ENCODE results near the gene IRAK1.

Gene IRAK1

DNA sequence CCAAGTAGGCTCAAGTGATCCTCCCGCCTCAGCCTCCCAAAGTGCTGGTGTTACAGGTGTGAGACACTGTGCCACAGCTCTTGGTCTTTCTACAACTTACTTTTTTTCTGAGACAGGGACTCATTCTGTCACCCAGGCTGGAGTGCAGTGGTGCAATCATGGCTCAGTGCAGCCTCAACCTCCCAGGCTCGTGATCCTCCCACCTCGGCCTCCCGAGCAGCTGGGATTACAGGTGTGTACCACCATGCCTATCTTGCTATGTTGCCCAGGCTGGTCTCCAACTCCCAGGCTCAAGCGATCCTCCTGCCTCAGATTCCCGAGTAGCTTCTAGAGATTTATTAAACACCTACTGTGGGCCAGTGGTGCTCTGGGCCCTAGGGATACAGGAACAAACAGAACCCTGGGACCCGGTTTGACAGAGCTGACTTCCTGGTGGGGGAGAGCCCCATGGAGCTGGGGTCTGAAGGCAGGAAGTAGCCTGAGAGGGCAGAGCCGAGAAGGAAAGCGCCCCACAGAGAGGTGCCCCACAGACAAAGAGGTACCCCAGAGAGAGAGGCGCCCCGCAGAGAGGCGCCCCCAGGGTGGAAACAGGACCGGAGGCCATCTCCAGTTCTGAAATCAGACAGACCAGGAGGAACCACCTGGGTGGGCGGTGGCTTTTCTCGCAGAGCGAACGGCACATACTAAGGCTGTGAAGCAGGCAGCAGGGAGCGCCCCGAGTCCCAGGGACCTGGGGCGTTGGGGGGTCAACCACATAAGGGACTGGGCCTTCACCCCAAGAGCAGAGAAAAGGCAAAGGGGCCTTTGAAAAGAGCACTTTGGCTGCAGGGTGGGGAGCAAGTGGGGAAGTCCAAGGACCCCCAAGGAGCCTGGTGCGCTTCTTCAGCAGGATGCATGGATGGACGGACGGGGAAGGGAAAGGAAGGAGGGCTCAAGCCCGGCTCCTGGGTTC lies 5.0 kb downstream of the IRAK1 start:
- no peak for ATAC-seq
- no peak for TF ChIP-seq ISL1 (CRISPR knock-in tag; IDR thresholded peaks at IDR 0.05)
- no peak for TF ChIP-seq TCF4 (CRISPR knock-in tag; IDR thresholded peaks at IDR 0.05; ENCODE audit: borderline replicate concordance)
- no peak for TF ChIP-seq PATZ1 (CRISPR knock-in tag; IDR thresholded peaks at IDR 0.05; ENCODE audit: borderline replicate concordance)
- no peak for TF ChIP-seq SNAI2 (CRISPR knock-in tag; IDR thresholded peaks at IDR 0.05)
- TF ChIP-seq ZFP3 (CRISPR knock-in tag; IDR thresholded peaks at IDR 0.05): no peak
- TF ChIP-seq BACH2 (CRISPR knock-in tag; IDR thresholded peaks at IDR 0.05; ENCODE audit: borderline replicate concordance): no peak
- TF ChIP-seq GLIS3 (CRISPR knock-in tag; IDR thresholded peaks at IDR 0.05): no peak
- TF ChIP-seq RARB (CRISPR knock-in tag; IDR thresholded peaks at IDR 0.05): no peak
- TF ChIP-seq ZC3H10 (CRISPR knock-in tag; IDR thresholded peaks at IDR 0.05): no peak
- TF ChIP-seq TSHZ2 (CRISPR knock-in tag; IDR thresholded peaks at IDR 0.05): no peak
- TF ChIP-seq, protein P1, sequence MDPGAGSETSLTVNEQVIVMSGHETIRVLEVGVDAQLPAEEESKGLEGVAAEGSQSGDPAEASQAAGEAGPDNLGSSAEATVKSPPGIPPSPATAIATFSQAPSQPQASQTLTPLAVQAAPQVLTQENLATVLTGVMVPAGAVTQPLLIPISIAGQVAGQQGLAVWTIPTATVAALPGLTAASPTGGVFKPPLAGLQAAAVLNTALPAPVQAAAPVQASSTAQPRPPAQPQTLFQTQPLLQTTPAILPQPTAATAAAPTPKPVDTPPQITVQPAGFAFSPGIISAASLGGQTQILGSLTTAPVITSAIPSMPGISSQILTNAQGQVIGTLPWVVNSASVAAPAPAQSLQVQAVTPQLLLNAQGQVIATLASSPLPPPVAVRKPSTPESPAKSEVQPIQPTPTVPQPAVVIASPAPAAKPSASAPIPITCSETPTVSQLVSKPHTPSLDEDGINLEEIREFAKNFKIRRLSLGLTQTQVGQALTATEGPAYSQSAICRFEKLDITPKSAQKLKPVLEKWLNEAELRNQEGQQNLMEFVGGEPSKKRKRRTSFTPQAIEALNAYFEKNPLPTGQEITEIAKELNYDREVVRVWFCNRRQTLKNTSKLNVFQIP (CRISPR knock-in tag; IDR thresholded peaks at IDR 0.05; ENCODE audit: borderline replicate concordance, low read depth): no peak
- TF ChIP-seq, protein P2, sequence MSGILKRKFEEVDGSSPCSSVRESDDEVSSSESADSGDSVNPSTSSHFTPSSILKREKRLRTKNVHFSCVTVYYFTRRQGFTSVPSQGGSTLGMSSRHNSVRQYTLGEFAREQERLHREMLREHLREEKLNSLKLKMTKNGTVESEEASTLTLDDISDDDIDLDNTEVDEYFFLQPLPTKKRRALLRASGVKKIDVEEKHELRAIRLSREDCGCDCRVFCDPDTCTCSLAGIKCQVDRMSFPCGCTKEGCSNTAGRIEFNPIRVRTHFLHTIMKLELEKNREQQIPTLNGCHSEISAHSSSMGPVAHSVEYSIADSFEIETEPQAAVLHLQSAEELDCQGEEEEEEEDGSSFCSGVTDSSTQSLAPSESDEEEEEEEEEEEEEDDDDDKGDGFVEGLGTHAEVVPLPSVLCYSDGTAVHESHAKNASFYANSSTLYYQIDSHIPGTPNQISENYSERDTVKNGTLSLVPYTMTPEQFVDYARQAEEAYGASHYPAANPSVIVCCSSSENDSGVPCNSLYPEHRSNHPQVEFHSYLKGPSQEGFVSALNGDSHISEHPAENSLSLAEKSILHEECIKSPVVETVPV (CRISPR knock-in tag; IDR thresholded peaks at IDR 0.05): no peak
- TF ChIP-seq, protein P3, sequence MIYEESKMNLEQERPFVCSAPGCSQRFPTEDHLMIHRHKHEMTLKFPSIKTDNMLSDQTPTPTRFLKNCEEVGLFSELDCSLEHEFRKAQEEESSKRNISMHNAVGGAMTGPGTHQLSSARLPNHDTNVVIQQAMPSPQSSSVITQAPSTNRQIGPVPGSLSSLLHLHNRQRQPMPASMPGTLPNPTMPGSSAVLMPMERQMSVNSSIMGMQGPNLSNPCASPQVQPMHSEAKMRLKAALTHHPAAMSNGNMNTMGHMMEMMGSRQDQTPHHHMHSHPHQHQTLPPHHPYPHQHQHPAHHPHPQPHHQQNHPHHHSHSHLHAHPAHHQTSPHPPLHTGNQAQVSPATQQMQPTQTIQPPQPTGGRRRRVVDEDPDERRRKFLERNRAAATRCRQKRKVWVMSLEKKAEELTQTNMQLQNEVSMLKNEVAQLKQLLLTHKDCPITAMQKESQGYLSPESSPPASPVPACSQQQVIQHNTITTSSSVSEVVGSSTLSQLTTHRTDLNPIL (CRISPR knock-in tag; IDR thresholded peaks at IDR 0.05; ENCODE audit: low read depth): no peak
- TF ChIP-seq CSDC2 (CRISPR knock-in tag; IDR thresholded peaks at IDR 0.05): no peak
- TF ChIP-seq ZNF565 (CRISPR knock-in tag; conservative IDR thresholded peaks at IDR 0.05; ENCODE audit: low read depth): no peak
- TF ChIP-seq ZFP30 (CRISPR knock-in tag; IDR thresholded peaks at IDR 0.05): no peak
- no peak for TF ChIP-seq OSR1 (CRISPR knock-in tag; IDR thresholded peaks at IDR 0.05)
- no peak for TF ChIP-seq ZNF8 (CRISPR knock-in tag; IDR thresholded peaks at IDR 0.05)

GRCh38 chrX:154013614-154014360 lies 5.9 kb downstream of the IRAK1 start:
- peak; percentile 79 for ATAC-seq
- TF ChIP-seq ZNF70 (CRISPR knock-in tag; IDR thresholded peaks at IDR 0.05) (no peak), ESRRG (CRISPR knock-in tag; IDR thresholded peaks at IDR 0.05) (no peak), ZC3H10 (CRISPR knock-in tag; IDR thresholded peaks at IDR 0.05) (no peak), RARB (CRISPR knock-in tag; IDR thresholded peaks at IDR 0.05) (no peak), ZNF8 (CRISPR knock-in tag; IDR thresholded peaks at IDR 0.05) (no peak), CSDC2 (CRISPR knock-in tag; IDR thresholded peaks at IDR 0.05) (no peak)

Measured in SK-N-SH treated with all-trans-retinoic acid at 6 μM for 48 hours (cell line).